ENCODE measurements around the gene G2E3. TPM values are rescaled to one million over a fixed set of nuclear protein-coding genes. Genes with fewer than 3 reads are reported as not detected.

G2E3 gene, protein sequence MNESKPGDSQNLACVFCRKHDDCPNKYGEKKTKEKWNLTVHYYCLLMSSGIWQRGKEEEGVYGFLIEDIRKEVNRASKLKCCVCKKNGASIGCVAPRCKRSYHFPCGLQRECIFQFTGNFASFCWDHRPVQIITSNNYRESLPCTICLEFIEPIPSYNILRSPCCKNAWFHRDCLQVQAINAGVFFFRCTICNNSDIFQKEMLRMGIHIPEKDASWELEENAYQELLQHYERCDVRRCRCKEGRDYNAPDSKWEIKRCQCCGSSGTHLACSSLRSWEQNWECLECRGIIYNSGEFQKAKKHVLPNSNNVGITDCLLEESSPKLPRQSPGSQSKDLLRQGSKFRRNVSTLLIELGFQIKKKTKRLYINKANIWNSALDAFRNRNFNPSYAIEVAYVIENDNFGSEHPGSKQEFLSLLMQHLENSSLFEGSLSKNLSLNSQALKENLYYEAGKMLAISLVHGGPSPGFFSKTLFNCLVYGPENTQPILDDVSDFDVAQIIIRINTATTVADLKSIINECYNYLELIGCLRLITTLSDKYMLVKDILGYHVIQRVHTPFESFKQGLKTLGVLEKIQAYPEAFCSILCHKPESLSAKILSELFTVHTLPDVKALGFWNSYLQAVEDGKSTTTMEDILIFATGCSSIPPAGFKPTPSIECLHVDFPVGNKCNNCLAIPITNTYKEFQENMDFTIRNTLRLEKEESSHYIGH
- 4.6 and 11.6 TPM in 2 replicates for total RNA-seq

DNA sequence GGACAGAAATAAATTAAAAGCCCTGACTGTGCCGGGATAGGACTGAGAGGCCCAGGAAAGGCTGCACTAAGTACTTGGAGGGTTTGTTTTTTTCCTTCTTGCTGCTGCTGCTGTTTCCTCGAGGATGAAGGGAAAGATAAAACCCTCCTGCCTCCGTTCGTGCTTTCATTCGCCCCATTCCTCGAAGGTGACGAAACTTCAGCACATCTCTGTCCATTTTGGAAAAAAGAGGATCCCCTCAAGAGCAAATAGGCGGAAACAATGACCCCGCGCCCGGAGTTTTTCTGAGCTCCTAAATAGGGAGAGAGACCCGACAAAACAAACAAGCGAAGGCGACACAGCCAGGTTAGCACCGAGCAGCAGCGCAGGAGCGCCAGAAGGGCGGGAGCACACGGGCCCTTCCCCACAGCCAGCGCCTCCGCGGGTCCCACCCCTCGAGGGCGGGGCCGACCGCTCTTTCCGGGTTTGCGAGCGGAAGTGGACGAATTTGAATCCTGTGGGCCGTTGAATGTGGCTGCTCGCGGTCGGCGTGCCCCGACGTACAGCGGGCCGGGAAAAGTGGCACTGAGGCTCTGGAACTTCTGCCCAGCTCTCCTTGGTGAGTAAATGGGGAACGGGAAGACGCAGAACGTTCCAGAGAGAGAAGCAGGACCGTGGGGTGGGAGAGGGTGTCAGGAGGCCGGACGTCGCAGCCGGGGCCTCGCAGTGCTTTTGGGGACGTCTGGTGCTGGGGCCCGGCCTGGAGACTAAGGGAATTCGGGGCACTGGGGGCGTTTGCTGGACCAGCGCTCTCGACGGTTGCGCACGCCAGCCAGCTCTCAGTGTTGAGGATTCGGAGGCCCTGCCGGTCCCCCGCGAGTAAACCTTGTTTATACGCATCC lies at the start of gene G2E3:
TSS of gene G2E3 (plus strand) at position 484 of the 881 bp plus-strand sequence. CDS start 21,922 bp downstream, outside the sequence.

DNA sequence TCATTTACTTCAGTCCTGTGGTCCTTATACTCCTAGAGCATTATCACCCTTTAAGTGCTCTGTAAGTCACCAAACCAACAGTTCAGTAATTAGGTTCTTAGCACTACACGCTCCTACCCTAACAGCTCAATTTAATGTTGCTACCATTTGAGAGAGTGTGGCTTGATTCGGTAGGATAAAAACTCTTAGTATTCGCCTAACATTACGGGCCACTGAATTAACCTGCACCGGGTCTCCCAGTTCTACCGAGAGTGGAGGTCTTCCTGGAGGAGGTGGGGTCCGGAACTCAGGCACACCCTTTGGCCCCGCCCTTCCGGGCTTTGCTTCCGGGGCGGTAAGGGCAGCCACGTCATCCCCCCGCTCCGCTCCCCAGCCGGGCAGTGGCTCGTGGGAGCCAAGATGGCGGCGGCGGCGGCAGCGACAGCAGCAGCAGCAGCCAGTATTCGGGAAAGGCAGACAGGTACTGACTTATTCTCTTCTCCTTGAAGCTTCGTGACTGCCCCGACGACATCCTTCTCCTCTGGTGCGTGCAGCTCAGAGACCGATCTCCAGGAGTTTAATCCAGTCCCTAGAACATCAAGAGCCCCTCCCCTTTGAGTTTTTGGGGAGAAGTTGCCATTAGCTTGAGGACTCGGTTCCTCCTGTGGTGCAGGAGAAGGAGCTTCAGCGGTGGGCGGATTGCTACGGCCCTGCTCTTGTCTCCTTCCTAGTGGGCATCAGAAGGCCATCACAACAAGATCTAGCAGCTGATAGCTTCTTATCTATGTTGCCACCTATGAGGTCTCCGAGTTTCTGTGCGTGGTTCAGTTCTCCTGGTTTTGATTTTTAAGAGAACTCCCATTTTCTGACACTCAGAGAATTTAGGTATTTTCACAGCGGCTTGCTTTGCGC lies 63.2 kb downstream of the G2E3 start, which contains the start of gene SCFD1:
TSS of gene SCFD1 (plus strand) at position 380 of the 891 bp plus-strand sequence. CDS start at position 400, 20 bp downstream.

Other genes with a start within 250 kb of the G2E3 start
- gene SCFD1, start 63.2 kb downstream of the G2E3 start, total RNA-seq = 25.6 and 29.5 TPM in 2 replicates